HG02840 (cell line): Measurements from ENCODE around the gene KLF4.
A peak's percentile ranks its signal among the peaks of the same experiment; 100 is the strongest.
"Not testable (repeated sequence)": the region's sequence is repeated elsewhere in the genome, so short reads cannot be mapped to it uniquely, and the experiment has no call there.

Source experiments
- ATAC-seq: cut with Tn5 transposase; IDR thresholded peaks from one replicate; pipeline ENCODE4 v1.9.1; 2021; ENCODE audit warnings: mild to moderate bottlenecking, moderate library complexity, moderate number of reproducible peaks; ENCODE audit not compliant: unreplicated experiment, low FRiP score

Gene KLF4

DNA sequence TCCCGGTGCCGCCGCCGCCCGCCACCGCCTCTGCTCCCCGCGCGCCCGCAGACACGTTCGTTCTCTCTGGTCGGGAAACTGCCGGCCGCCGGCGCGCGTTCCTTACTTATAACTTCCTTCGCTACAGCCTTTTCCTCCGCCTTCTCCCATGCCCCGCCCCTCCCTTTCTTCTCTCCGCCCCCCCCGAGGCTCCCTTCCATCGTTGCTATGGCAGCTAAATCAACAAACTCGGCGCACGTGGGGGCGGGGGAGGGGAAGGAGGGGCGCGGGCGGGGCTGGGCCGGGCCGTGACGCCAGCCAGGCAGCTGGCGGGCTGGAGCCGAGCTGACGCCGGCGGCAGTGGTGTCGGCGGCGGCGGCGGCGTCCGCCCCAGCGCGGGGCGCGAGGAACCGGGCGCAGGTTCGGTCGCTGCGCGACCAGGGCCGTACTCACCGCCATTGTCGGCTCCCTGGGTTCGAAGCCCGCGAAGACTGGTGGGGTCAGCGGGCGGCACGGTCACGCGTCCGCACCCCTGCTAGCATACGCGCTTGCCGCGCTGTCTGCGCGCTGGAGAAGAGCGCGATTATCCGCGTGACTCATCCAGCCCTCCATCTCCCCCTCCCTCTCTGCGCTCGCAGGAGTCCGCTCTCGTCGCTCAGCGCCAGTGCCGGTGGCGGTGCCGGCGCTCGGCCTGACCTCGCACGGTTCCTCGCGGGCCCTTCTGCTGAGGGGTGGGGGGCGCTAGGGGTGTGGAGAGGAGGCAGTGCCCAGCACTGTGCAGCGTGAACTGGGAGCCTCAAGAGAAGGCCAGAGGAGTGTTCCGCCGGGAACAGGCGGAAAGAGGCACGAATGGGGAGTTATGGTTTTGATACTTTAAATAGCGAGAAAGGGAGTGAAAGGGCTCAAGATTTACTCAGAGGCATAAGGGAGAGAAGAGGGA lies at the start of gene KLF4:
Gene KLF4 (minus strand): TSS at position 83 of the 919 bp plus-strand sequence. CDS start 597 bp downstream, outside the sequence.
- peak; percentile 66 for ATAC-seq

- no peak for ATAC-seq
These were observed 46.9 kb upstream of the KLF4 start for GRCh38 chr9:107536462-107536861.

DNA sequence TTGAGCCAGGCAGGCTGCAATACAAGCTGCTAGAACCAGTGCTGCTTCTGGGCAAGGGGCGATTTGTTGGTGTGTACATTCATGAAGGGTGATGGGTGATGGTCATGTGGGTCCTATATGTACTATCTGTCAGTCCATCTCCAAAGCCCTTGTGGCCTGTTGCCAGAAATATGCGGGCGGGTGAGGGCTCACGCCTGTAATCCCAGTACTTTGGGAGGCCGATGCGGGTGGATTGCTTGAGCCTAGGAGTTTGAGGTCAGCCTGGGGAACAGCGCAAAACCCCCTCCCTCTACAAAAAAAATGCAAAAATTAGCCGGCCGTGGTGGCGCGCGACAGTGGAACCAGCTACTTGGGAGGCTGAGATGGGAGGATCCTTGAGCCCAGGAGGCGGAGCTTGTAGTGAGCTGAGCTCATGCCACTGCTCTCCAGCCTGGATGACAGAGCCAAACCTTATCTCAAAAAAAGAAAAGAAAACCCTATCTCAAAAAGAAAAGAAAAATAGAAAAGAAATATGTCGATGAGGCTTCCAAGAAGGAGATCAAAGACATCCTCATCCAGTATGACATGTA lies 45.0 kb upstream of the KLF4 start:
- no peak for ATAC-seq

DNA sequence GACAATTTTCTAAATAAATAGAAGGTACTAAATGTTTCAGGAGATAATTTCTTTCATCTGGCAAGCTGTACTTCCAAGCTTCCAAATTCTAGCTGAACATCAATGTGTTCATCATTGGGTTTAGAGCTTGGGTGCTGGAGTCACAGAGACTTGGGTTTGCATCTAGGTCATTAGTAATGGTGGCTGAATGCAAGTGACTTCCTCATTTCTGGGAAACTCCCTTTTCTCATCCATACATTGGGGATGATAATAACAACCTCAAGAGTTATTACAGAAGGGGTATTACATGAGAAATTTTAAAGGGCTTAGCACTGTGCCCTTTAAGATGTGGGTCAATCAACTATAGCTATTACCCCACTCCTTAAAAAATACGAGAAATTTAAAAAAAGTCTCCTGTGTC lies 41.1 kb upstream of the KLF4 start:
- no peak for ATAC-seq

- no peak for ATAC-seq
These were observed 39.1 kb upstream of the KLF4 start for GRCh38 chr9:107528686-107529085.

GRCh38 chr9:107523539-107523938 lies 34.0 kb upstream of the KLF4 start:
- no peak for ATAC-seq

GRCh38 chr9:107520186-107520585 lies 30.6 kb upstream of the KLF4 start:
- ATAC-seq, result no peak

- ATAC-seq, result no peak
These were observed 28.7 kb upstream of the KLF4 start for GRCh38 chr9:107518037-107518807.

DNA sequence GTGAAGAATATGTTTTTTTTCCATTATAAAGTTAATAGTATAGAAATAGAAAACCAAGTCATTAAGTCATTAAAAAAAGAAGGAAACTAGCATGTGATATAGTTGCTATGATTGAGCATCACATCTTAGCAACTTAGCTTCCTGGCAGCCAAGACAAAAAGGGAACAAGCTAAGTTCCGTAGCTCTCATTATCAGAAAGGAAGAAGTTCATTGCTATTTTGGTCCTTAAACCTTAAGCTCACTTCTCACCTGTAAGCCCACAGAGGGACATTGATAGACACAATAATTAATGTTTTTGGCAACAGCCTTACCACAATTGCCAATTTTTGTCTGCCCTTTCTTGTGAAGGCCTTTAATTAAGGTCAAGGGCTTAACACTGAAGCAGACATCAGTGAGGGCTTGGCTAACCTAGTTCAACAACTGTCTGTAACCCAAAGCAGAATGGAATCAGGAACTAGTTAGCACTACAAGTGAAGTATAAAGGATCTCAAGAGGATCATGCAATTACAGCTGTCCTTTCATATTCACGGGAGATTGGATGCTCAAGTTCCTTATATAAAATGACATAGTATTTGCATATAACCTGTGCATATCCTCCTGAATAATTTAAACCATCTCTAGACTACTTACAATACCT lies 24.0 kb upstream of the KLF4 start:
- no peak for ATAC-seq

DNA sequence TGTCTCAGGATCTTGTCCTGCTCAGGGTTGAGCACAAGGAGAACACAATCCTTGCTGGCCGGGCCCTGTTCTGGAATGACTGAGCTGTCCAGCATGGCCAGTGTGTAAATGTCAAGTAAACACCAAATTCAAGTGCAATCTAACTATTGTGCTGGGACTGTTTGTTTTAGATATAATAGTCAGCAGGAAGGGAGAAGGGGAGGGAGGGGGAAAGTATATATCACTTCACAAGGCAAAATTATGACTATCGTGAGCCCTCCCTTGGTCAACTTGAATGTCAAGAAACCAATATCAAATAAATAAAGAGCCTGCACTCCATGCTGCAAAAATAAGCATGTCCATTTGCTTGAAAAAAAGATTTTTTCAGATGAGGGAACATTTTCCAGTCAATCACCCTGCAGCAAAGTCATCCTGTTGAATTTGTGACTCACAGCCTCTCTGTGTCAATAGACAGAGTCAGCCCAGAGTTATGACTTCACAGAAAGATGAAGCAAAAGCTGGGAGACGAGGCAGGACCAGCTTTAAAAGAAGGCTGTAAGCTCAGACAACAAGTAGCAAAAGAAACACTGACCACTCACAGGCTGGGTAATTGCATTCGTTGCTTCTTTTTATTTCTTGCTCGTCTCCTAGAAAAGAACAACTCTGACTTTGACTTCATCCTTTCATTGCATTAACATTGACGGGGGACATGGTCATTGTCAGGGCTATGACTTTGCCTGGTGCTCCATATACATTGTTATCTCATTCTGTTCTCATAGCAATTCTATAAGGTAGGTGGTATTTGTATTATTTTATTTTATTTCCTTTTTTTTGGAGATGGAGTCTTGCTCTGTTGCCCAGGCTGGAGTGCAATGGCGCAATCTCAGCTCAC lies 15.3 kb upstream of the KLF4 start:
- ATAC-seq, result no peak

GRCh38 chr9:107502464-107502863 lies 12.9 kb upstream of the KLF4 start:
- no peak for ATAC-seq

DNA sequence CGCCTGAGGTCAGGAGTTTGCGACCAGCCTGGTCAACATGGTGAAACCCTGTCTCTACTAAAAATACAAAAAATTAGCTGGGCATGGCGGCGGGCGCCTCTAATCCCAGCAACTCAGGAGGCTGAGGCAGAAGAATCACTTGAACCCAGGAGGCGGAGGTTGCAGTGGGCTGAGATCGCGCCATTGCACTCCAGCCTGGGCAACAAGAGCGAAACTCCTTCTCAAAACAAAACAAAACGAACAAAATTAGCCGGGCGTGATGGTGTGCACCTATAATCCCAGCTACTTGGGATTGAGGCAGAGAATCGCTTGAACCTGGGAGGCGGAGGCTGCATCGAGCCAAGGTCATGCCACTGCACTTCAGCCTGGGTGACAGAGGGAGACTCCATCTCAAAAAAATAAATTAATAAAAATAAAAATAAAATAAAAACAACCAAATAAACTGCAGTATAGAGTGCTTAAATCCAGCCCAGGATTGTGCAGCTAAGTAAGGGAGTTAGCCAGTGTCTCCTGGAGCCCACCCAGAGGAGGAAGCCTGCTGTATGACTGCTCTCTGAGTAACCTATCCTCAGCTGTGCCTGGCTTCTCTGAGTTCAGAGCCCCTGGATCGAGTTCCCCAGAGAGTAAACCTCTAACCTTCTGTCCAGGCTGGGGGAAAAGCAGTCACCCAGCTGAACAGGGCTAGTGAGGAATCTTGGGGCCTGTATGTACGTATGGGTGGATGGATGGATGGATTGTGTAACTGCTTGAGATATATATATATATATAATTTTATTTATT lies 11.0 kb upstream of the KLF4 start:
- ATAC-seq, result not testable (repeated sequence)

GRCh38 chr9:107496976-107497375 lies 7.4 kb upstream of the KLF4 start:
- no peak for ATAC-seq

DNA sequence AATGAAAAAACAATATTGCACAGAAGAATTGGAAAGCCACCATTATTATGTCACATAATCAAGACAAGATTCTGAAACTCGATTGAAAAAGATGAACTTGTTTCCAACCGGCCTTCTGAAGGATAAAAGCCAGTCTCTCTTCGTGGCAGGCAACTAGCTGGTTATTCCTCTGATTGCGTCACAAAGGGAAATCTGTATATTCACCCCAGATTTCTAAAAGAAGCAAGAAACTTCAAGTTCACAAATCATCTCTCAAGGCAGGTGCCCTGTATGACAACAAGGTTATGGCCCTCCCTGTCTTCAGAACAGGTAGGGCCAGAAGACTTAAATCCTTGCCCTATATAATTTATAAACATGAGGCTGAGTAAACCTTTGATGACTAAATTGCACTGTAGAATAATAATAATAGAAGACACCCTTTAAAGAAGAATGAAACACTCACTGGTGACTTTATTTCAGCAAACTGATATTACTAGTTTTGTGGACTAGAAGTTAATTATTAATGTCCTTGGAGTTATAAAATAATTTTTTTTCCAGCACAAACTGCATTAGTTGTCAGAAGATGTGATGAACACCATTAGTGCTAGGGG lies 2.9 kb upstream of the KLF4 start:
- no peak for ATAC-seq

GRCh38 chr9:107491081-107492053 lies 1.8 kb upstream of the KLF4 start:
- ATAC-seq, result no peak

GRCh38 chr9:107490606-107490970 lies 1.0 kb upstream of the KLF4 start:
- not testable (repeated sequence) for ATAC-seq

DNA sequence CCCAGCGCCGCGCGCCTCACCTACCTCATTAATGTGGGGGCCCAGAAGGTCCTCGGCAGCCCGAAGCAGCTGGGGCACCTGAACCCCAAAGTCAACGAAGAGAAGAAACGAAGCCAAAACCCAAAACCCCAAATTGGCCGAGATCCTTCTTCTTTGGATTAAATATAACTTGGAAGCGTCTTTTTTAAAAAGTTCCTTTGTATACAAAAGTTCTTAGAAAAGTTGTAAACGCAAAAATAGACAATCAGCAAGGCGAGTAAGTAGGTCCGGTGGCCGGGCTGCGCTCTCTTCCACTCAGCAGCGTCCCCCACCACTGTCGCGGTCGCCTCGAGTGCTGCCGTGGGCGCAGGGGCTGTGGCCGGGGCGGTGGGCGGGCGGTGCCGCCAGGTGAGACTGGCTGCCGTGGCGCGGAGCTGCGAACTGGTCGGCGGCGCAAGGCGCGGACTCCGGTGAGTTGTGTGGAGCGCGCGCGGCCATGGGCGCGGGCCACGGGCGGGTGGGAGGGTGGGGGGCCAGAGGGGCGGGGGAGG lies 360 bp downstream of the KLF4 start:
- peak; percentile 28 for ATAC-seq
